ENCODE results near the gene CDC73.

DNA sequence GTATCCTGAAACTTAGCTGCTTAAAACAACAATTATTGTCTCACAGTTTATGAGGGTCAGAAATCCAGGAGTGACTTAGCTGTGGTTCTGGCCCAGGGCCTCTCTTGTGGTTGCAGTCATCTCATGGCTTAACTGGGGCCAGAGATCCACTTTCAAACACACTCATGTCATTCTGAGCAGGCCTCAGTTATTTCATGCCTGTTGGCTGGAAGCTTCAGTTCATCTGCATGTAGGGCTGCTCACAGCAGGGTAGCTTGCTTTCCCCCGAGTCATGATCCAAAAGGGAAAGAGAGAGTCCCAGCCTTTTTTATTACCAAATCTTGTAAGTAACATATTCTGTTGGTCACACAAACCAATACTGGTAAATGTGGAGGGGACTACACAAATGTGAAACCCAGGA is 161.2 kb downstream of the CDC73 start:
- TF ChIP-seq, protein P1, sequence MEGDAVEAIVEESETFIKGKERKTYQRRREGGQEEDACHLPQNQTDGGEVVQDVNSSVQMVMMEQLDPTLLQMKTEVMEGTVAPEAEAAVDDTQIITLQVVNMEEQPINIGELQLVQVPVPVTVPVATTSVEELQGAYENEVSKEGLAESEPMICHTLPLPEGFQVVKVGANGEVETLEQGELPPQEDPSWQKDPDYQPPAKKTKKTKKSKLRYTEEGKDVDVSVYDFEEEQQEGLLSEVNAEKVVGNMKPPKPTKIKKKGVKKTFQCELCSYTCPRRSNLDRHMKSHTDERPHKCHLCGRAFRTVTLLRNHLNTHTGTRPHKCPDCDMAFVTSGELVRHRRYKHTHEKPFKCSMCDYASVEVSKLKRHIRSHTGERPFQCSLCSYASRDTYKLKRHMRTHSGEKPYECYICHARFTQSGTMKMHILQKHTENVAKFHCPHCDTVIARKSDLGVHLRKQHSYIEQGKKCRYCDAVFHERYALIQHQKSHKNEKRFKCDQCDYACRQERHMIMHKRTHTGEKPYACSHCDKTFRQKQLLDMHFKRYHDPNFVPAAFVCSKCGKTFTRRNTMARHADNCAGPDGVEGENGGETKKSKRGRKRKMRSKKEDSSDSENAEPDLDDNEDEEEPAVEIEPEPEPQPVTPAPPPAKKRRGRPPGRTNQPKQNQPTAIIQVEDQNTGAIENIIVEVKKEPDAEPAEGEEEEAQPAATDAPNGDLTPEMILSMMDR (IDR thresholded peaks at IDR 0.05), result no peak
- TF ChIP-seq POLR2AphosphoS5 (IDR thresholded peaks at IDR 0.05) (no peak), EP300 (IDR thresholded peaks at IDR 0.05) (no peak)
